Measurements from ENCODE around the gene LARGE1.

- TF ChIP-seq CTCF (conservative IDR thresholded peaks at IDR 0.05; ENCODE audit: low read length) (no peak), EZH2phosphoT487 (IDR thresholded peaks at IDR 0.05; ENCODE audit: borderline replicate concordance) (no peak)
Observed at GRCh38 chr22:33850724-33851123, 69.6 kb downstream of the LARGE1 start.
